NCI-H2029 (cell line): ENCODE data around the gene ERBB4.
"Not testable (repeated sequence)": the region's sequence is repeated elsewhere in the genome, so short reads cannot be mapped to it uniquely, and the experiment has no call there.

Experiments
- DNase-seq: peaks from one replicate; lab custom pipeline; 2025; lab: John Stamatoyannopoulos, UW

Gene ERBB4

DNA sequence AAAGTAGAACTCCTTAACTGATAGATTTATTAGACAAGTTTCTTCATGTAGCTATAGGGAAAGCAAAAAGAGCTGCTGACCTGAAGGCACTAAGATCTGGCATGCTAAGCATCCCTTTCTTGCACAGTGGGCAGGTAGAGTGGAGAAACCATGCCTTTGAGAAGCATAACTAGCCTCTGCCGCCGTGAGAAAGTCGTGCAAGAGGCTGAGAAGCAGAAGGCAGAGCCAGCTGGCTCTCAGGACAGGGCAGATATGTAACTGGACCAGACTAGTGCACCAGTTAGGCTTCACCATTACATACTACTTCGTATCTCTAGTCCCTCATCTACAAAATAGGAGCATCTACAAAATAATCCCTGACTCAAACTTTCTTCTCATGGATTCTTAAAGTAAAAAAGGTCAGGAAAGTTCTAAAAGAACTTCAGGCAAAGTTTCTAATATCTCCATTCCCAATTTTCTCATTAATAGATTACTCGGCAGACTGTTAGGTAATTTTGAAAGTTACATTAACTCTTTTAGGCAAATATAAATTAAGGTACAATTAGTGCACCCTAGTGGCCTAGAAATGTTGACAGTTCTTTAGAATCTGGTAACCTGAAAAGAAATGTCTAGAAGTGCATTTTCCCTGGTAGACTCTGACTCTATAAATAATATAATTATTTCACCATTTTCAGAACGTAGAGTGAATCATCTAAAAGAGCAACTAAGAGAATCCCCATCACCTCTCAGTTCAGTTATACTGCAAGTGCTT is 10.3 kb downstream of the ERBB4 start:
- DNase-seq = no peak

DNA sequence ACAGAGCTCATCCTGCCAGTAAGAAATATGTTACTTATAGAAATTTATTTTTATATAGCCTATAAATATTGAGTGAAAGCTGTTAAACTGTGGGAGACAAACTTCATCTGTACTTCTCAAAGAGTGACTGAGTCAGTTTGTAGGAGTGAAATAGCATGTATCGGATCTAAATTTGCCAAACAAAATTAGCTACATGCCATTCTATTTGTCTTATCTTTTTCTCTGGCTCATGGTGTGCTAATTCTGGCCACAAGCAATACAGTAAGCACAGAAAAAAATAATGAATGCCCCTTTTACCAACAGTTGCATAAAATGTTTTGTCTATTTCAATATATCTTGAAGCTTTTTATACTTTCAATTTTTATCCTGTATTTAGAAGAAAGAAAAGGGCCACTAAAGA is 12.5 kb downstream of the ERBB4 start:
- DNase-seq = no peak

GRCh38 chr2:212523756-212524155 is 14.8 kb downstream of the ERBB4 start:
- no peak for DNase-seq

GRCh38 chr2:212520340-212520739 is 18.3 kb downstream of the ERBB4 start:
- no peak for DNase-seq

GRCh38 chr2:212517693-212518092 is 20.9 kb downstream of the ERBB4 start:
- no peak for DNase-seq

GRCh38 chr2:212505586-212505985 is 33.0 kb downstream of the ERBB4 start:
- no peak for DNase-seq

DNA sequence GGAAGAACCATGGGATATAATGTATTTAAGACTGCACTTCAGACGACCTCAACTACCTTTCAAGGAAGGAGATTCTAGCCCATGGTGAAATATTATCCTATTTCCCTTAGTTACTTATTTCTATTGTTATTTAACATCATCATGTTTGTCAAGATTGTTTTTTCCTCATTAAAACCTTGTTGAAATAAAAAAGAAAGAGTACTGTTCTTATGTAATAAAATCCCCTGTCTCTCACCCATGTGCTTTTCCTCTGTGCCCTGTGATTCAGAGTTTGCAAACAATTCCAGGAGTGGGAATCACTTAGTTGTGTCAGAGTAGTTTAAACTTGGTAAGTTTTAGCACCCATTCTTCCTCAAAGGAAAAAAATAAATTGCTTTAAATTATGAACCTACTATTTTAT is 43.6 kb downstream of the ERBB4 start:
- DNase-seq = no peak

- no peak for DNase-seq
These were observed 44.1 kb downstream of the ERBB4 start for GRCh38 chr2:212494418-212495020.

DNA sequence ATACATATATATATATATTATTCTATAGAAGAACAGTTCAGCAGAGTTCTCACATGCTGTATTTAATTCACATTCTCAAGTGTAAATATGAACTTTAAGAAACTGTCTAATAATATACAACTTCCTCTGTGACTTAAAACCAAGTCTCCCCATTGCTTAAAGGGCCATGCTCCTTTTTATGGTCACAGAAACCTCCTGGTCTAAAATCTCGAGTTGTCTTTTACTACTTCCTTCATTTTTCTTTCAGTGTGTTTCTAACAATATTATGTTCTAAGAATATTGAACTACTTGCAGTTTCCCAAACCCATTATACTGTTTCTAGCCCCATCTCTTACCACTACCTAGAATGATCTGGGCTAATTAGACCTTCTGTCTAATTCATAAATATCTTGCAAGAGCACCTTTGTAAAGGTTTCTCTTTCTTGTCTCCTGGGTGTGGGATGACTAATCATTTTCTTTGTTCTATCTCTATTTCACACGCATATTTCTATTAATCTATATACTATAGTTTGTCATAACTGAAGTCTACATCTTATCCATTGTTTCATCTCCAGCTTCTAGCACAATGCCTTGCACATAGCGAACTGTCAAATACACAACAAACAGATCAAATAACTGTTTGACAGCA is 48.8 kb downstream of the ERBB4 start:
- DNase-seq = no peak

DNA sequence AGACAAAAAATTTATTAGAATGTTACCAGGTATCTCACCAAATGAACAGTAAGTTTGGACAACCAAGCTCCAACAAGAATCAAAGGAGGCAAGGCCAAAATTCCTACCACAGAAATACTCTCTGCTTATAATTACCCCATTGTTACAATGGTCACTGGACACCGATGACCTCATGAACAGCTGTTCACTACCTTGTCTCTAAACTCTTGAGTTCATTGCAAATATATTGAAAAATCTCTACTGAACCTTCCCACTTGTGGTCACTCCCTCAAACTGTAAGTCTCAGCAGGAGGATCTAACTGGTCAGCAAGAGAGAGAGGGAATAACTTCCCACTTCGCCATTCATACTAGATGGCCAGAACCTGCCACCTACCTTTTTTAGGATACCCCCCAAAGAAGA is 50.0 kb downstream of the ERBB4 start:
- no peak for DNase-seq

DNA sequence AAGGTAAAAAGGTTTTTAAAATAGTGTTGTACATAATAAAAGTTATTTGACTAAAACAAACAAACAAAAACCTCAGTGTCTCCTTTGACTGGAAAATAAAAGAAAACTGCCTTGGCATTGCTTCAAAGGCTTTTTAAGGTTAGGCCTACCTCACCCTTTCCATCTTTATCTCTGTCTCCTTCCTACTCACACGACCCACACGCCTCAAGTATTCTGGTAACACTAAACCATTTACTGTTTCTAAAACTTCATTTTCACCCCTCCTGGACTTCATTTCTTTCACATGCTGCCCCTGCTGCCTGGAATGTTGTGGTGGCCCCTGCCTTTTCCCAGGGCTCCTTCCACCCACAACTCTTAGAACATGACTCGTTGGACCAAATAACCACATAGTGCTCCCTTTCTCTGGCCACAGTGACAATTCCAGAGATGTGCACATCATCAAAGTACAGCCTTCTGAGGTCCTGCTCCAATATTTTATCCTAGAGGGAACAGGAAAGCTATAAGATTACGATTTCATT is 54.0 kb downstream of the ERBB4 start:
- DNase-seq = no peak

DNA sequence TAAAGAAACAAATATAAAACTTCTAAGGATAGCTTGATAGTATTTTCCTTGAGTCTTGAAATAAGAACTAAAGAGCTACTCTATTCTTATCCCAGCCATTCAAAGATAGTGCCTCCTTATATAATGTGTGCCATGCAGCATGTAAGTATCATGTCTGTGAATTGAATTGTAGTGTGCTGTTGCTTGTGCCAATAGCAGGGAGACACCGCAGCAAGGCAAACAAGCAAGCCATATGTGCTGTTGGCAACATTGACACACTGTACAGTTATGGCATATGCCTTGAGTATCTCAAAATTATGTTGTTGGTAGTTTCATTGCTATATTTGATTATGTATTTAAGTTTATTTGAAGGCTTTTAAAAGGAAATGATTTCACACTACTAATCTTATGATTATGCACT is 58.2 kb downstream of the ERBB4 start:
- no peak for DNase-seq

- DNase-seq = no peak
These were observed 61.0 kb downstream of the ERBB4 start for GRCh38 chr2:212477571-212477970.

DNA sequence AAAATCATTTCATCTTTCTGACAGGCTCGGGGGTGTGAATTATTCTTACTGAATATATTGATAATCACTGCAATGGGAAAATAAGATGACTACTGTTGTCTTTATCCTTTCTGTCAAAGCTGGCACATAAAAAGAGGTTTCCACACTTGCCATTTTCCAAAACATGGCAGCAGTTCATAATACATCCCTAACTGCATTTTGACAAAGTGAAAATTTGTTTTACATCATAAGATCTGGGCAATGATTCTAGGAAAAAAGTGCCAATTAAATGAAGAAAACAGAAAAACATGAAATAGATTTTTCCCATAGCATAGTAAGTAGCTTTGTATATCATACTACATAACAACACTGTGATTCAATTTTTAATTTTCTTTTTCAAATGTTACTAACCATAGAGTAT is 65.4 kb downstream of the ERBB4 start:
- no peak for DNase-seq

GRCh38 chr2:212467551-212467950 is 71.1 kb downstream of the ERBB4 start:
- not testable (repeated sequence) for DNase-seq

- DNase-seq = no peak
These were observed 73.1 kb downstream of the ERBB4 start for GRCh38 chr2:212465456-212465855.

GRCh38 chr2:212461708-212462107 is 76.9 kb downstream of the ERBB4 start:
- not testable (repeated sequence) for DNase-seq

GRCh38 chr2:212454149-212454548 is 84.5 kb downstream of the ERBB4 start:
- DNase-seq = no peak

- no peak for DNase-seq
These were observed 86.8 kb downstream of the ERBB4 start for GRCh38 chr2:212451786-212452231.

DNA sequence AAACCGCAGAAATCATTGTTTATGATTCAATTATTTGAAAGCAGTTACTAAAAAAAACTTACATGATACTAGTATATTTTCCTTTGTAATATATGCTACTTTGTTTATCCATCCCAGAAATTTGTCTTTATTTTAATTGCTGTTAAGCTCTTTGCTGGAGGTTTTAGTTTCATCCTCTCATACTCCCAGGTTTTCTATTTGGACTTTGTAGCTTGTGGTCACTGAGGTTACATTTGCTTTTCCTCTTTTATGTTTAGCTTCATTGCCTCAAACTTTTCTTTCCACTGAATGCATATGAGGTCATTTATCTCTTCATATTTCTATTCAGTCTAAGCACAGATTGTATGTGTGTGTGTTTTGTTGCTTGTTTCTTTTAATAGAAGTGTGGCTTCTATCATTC is 89.9 kb downstream of the ERBB4 start:
- DNase-seq = no peak

GRCh38 chr2:212441821-212442220 is 96.8 kb downstream of the ERBB4 start:
- DNase-seq = no peak

GRCh38 chr2:212441141-212441540 is 97.5 kb downstream of the ERBB4 start:
- no peak for DNase-seq
